ENCODE data around the gene PEX11A. TPM values are rescaled to one million over a fixed set of nuclear protein-coding genes. Genes with fewer than 3 reads are reported as not detected.
A peak's percentile ranks its signal among the peaks of the same experiment; 100 is the strongest.

The PEX11A gene
- total RNA-seq, 1 experiment from 2014 or later, result 1.3 TPM

GRCh38 chr15:89740137-89740536 lies 49.6 kb upstream of the PEX11A start:
- Histone ChIP-seq H3K79me1 (ENCODE audit: insufficient read depth, low read depth, low read length, poor library complexity, severe bottlenecking) (no peaks in the 10 kb centered on the region), H3K9ac (ENCODE audit: extremely low read depth, insufficient read length, low read length) (no peak overlapping the region), H3K27ac (ENCODE audit: insufficient read length, low read depth, low read length) (no peak overlapping the region), H2BK12ac (ENCODE audit: insufficient read length, low read depth, low read length) (no peak overlapping the region), H2AFZ (ENCODE audit: low read length) (no peak overlapping the region), H4K8ac (replicated peaks; ENCODE audit: insufficient read length, low read depth, low read length) (no peak overlapping the region), H3K4me1 (ENCODE audit: insufficient read depth, low read length) (no peaks in the 10 kb centered on the region), H4K91ac (ENCODE audit: insufficient read length, low read depth, low read length) (no peak overlapping the region), H3K18ac (ENCODE audit: insufficient read length, low read depth, low read length) (no peak overlapping the region), H3K9me3 (ENCODE audit: control insufficient read depth, low read depth, low read length) (no peaks in the 10 kb centered on the region), H2BK15ac (ENCODE audit: low read depth, low read length) (no peak overlapping the region), H4K5ac (ENCODE audit: insufficient read length, low read depth, low read length) (no peak overlapping the region), H2AK5ac (ENCODE audit: insufficient read length, low read length) (no peak overlapping the region), H2BK20ac (ENCODE audit: low read depth, low read length, poor library complexity, severe bottlenecking) (no peak overlapping the region), H3K4ac (ENCODE audit: low read depth, low read length) (no peak overlapping the region), H3K56ac (ENCODE audit: insufficient read length, low read depth, low read length) (no peak overlapping the region), H2BK120ac (ENCODE audit: low read depth, low read length, poor library complexity, severe bottlenecking) (no peak overlapping the region), H3K79me2 (ENCODE audit: insufficient read depth, low read length) (no peaks in the 10 kb centered on the region), H2BK5ac (ENCODE audit: insufficient read length, low read length) (no peak overlapping the region), H3K14ac (ENCODE audit: insufficient read depth, low read length) (no peak overlapping the region), H3K4me2 (ENCODE audit: insufficient read depth, insufficient read length, low read length) (no peak overlapping the region), H3K23me2 (ENCODE audit: insufficient read length, low read depth, low read length, poor library complexity, severe bottlenecking) (no peaks in the 10 kb centered on the region), H3K23ac (ENCODE audit: insufficient read length, low read depth, low read length) (no peak overlapping the region), H3K27me3 (ENCODE audit: insufficient read depth, low read length) (no peaks in the 10 kb centered on the region), H3T11ph (ENCODE audit: low read length) (no peak overlapping the region), H4K20me1 (ENCODE audit: control insufficient read depth, insufficient read depth, insufficient read length) (no peaks in the 10 kb centered on the region)
- no CpG with 5 or more reads among the region's 8 CpGs for WGBS (ENCODE audit: extremely low coverage, insufficient read length, low lambda C conversion rate)
- Mint-ChIP-seq H3K4me1 (0 out of 4 replicates have a peak, but pooled peaks cover 0 to 2% of the 10 kb centered on the region in 2 experiments), H3K4me3 (no peak overlapping the region), H3K9me3 (no peaks in the 10 kb centered on the region), H3K27me3 (ENCODE audit: low read depth) (peaks cover 43% of the 10 kb centered on the region), H3K36me3 (ENCODE audit: insufficient read depth in 1 of 3, low read depth in 3 of 3) (no peaks in the 10 kb centered on the region), H3K27ac (no peak overlapping the region)
- DNase-seq, result peak; percentile 85
- TF ChIP-seq CTCF (conservative IDR thresholded peaks at IDR 0.05), result peak; percentile 95

Measured in H9 (cell line).